ENCODE data around the gene UBE2G2. TPM values are rescaled to one million over a fixed set of nuclear protein-coding genes. Genes with fewer than 3 reads are reported as not detected.

The UBE2G2 gene
- total RNA-seq, 4 donors from 2014 or later: 90.4 to 127 (median 95.3) TPM

GRCh38 chr21:44800971-44801467 is 601 bp downstream of the UBE2G2 start:
- H3K4me3 ChIP-seq (replicated peaks in 1 of 3): peak overlapping the region; percentile 36 to 90 (median 81)
- WGBS, 2 donors: 2 to 3% methylated on average over 17 of the region's 17 CpGs
- H3K4me1 ChIP-seq: peaks cover 28 to 36% of the 10 kb centered on the region in 2 donors
- no peaks in the 10 kb centered on the region for H3K27me3 ChIP-seq
- H3K9me3 ChIP-seq: no peaks in the 10 kb centered on the region
- peaks cover under 1 to 13% of the 10 kb centered on the region in 2 donors for H3K36me3 ChIP-seq
- TF ChIP-seq POLR2A (IDR thresholded peaks at IDR 0.05): no peak
- TF ChIP-seq, protein P1, sequence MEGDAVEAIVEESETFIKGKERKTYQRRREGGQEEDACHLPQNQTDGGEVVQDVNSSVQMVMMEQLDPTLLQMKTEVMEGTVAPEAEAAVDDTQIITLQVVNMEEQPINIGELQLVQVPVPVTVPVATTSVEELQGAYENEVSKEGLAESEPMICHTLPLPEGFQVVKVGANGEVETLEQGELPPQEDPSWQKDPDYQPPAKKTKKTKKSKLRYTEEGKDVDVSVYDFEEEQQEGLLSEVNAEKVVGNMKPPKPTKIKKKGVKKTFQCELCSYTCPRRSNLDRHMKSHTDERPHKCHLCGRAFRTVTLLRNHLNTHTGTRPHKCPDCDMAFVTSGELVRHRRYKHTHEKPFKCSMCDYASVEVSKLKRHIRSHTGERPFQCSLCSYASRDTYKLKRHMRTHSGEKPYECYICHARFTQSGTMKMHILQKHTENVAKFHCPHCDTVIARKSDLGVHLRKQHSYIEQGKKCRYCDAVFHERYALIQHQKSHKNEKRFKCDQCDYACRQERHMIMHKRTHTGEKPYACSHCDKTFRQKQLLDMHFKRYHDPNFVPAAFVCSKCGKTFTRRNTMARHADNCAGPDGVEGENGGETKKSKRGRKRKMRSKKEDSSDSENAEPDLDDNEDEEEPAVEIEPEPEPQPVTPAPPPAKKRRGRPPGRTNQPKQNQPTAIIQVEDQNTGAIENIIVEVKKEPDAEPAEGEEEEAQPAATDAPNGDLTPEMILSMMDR (IDR thresholded peaks at IDR 0.05): peak in 2 of 6 experiments; percentile 23 to 32
- intact Hi-C loops (cut with DNase I): loop anchor here (5.0 kb wide), 1 partner anchor 71 kb away; the partner anchor contains the start of gene PTTG1IP
- DNase-seq: no peak
- peak overlapping the region in 1 of 3 donors; percentile 62 for H3K27ac ChIP-seq

GRCh38 chr21:44800103-44800502 is 1.5 kb downstream of the UBE2G2 start:
- Histone ChIP-seq H3K4me3 (replicated peaks in 1 of 3) (no peak overlapping the region), H3K27me3 (no peaks in the 10 kb centered on the region)
- no peak for DNase-seq

GRCh38 chr21:44799646-44800045 is 2.0 kb downstream of the UBE2G2 start:
- H3K4me3 ChIP-seq (replicated peaks in 1 of 3): no peak overlapping the region
- H3K4me1 ChIP-seq: peaks cover 28 to 36% of the 10 kb centered on the region in 2 donors
- H3K27me3 ChIP-seq: no peaks in the 10 kb centered on the region
- DNase-seq: no peak
- H3K9me3 ChIP-seq: no peaks in the 10 kb centered on the region
- WGBS, 2 donors: 21 to 22% methylated on average over 1 of the region's 1 CpG
- H3K36me3 ChIP-seq: peaks cover 0 to 4% of the 10 kb centered on the region in 2 donors
- no peak for TF ChIP-seq POLR2A (IDR thresholded peaks at IDR 0.05)
- TF ChIP-seq, protein P1 (IDR thresholded peaks at IDR 0.05): no peak
- H3K27ac ChIP-seq: no peak overlapping the region
- intact Hi-C loops (cut with DNase I): loop anchor here (5.0 kb wide), 1 partner anchor 73 kb away; the partner anchor contains the start of gene PTTG1IP

More at GRCh38 chr21:44800103-44800502, 1.5 kb downstream of the UBE2G2 start:
- TF ChIP-seq, protein P1 (IDR thresholded peaks at IDR 0.05): peak in 1 of 6 experiments; percentile 13
- TF ChIP-seq POLR2A (IDR thresholded peaks at IDR 0.05): no peak
- WGBS, 2 donors: 40 to 44% methylated on average over 12 of the region's 12 CpGs
- intact Hi-C loops (cut with DNase I): loop anchor here (5.0 kb wide), 1 partner anchor 72 kb away; the partner anchor contains the start of gene PTTG1IP
- Histone ChIP-seq H3K9me3 (no peaks in the 10 kb centered on the region), H3K4me1 (peaks cover 28 to 36% of the 10 kb centered on the region in 2 donors), H3K27ac (no peak overlapping the region), H3K36me3 (peaks cover 0 to 9% of the 10 kb centered on the region in 2 donors)

DNA sequence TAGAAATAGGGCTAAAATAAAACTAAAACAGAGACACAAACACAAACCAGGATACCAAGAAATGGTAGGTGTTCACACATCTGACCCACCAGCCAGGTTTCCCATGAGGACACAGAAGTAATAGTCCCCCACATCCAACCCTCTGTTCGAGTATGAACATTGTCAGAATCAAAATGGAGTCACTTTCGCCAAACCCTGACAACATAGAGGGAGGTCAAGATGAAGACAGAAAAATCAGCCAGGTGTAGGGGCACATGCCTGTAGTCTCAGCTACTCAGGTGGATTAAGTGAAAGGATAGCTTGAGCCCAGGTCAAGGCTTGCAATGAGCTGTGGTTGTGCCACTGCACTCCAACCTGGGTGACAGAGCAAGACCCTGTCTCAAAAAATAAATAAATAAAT is 3.8 kb downstream of the UBE2G2 start:
- H3K27me3 ChIP-seq: no peaks in the 10 kb centered on the region
- intact Hi-C loops (cut with DNase I): no loop called here
- H3K4me3 ChIP-seq (replicated peaks in 1 of 3): no peak overlapping the region
- H3K36me3 ChIP-seq: no peaks in the 10 kb centered on the region
- H3K4me1 ChIP-seq: peaks cover 33 to 44% of the 10 kb centered on the region in 2 donors
- no peak for DNase-seq
- TF ChIP-seq, protein P1 (IDR thresholded peaks at IDR 0.05): no peak
- TF ChIP-seq POLR2A (IDR thresholded peaks at IDR 0.05): no peak
- H3K9me3 ChIP-seq: no peaks in the 10 kb centered on the region
- WGBS, 2 donors: 92 to 97% methylated on average over 2 of the region's 2 CpGs
- no peak overlapping the region for H3K27ac ChIP-seq

DNA sequence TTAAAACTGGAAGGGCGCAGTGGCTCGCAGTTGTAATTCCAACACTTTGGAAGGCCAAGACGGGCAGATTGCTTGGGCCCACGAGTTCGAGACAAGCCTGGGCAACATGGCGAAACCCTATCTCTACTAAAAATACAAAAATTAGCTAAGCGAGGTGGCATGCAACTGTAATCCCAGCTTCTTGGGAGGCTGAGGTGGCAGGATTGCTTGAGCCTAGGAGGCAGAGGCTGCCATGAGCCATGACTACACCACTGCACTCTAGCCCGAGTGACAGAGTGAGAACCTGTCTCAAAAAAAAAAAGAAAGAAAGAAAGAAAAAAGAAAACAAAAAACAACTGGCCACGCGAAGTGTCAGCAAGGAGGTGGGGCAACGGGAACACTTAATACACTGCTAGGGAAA is 6.3 kb downstream of the UBE2G2 start:
- no peak for TF ChIP-seq POLR2A (IDR thresholded peaks at IDR 0.05)
- TF ChIP-seq, protein P1 (IDR thresholded peaks at IDR 0.05): no peak
- intact Hi-C loops (cut with DNase I): no loop called here

More for the DNA sequence above, 6.3 kb downstream of the UBE2G2 start:
- DNase-seq: no peak
- 91 to 94% methylated on average over 11 of the region's 11 CpGs for WGBS, 2 donors
- peaks cover 25 to 33% of the 10 kb centered on the region in 2 donors for H3K4me1 ChIP-seq
- H3K27me3 ChIP-seq: no peaks in the 10 kb centered on the region
- no peaks in the 10 kb centered on the region for H3K36me3 ChIP-seq
- H3K9me3 ChIP-seq: no peaks in the 10 kb centered on the region
- H3K4me3 ChIP-seq (replicated peaks in 1 of 3): no peak overlapping the region
- H3K27ac ChIP-seq: no peak overlapping the region
